Mucosa of rectum (tissue), 2 donors: ENCODE results near the gene ALDH1A1.

Experiments used
- H3K27ac ChIP-seq, 2 donors: one replicate each; pipeline ENCODE4 v1.7.0; 2013; ENCODE audit warnings: inconsistent platforms in 2 of 2, low read depth in 2 of 2, low read length in 2 of 2
- H3K27me3 ChIP-seq, 2 donors: one replicate each; pipeline ENCODE4 v1.7.0; 2013; ENCODE audit warnings: low read length in 2 of 2; ENCODE audit not compliant: control insufficient read depth in 2 of 2, insufficient read depth in 2 of 2
- H3K36me3 ChIP-seq, 2 donors: one replicate each; pipeline ENCODE4 v1.7.0; 2013; ENCODE audit warnings: low read length in 2 of 2; ENCODE audit not compliant: control insufficient read depth in 2 of 2, insufficient read depth in 2 of 2
- H3K4me1 ChIP-seq, 2 donors: one replicate each; pipeline ENCODE4 v1.7.0; 2013; ENCODE audit warnings: low read length in 2 of 2, mild to moderate bottlenecking in 1 of 2; ENCODE audit not compliant: control insufficient read depth in 2 of 2, insufficient read depth in 2 of 2
- H3K4me3 ChIP-seq, 2 donors: one replicate each; pipeline ENCODE4 v1.7.0; 2013; ENCODE audit warnings: low read length in 2 of 2
- H3K9ac ChIP-seq, 2 donors: one replicate each; pipeline ENCODE4 v1.7.0; 2013; ENCODE audit warnings: low read length in 2 of 2, low read depth in 1 of 2, mild to moderate bottlenecking in 1 of 2
- H3K9me3 ChIP-seq, 2 donors: one replicate each; pipeline ENCODE4 v1.7.0; 2013; ENCODE audit warnings: low read length in 2 of 2; ENCODE audit not compliant: control insufficient read depth in 2 of 2
- donor health status: healthy.
- donor health status: Normal muscosa, but diverticular disease.

The ALDH1A1 gene

GRCh38 chr9:72911816-72912215, 41.0 kb downstream of the ALDH1A1 start:
- Histone ChIP-seq H3K36me3 (peaks cover 3 to 15% of the 10 kb centered on the region in 2 donors), H3K27ac (no peak overlapping the region), H3K27me3 (no peaks in the 10 kb centered on the region), H3K4me1 (no peaks in the 10 kb centered on the region), H3K9ac (no peak overlapping the region), H3K4me3 (no peak overlapping the region), H3K9me3 (no peaks in the 10 kb centered on the region)

- peaks cover 3 to 10% of the 10 kb centered on the region in 2 donors for H3K36me3 ChIP-seq
- no peaks in the 10 kb centered on the region for H3K4me1 ChIP-seq
- H3K4me3 ChIP-seq, result no peak overlapping the region
- H3K27ac ChIP-seq, result no peak overlapping the region
- no peaks in the 10 kb centered on the region for H3K9me3 ChIP-seq
- H3K9ac ChIP-seq, result no peak overlapping the region
- H3K27me3 ChIP-seq, result no peaks in the 10 kb centered on the region
These were observed 41.5 kb downstream of the ALDH1A1 start for GRCh38 chr9:72911247-72911775.

GRCh38 chr9:72909428-72909827, 43.4 kb downstream of the ALDH1A1 start:
- H3K27ac ChIP-seq, result no peak overlapping the region
- H3K9ac ChIP-seq, result no peak overlapping the region
- peaks cover 0 to 2% of the 10 kb centered on the region in 2 donors for H3K36me3 ChIP-seq
- H3K4me3 ChIP-seq, result no peak overlapping the region
- H3K9me3 ChIP-seq, result no peaks in the 10 kb centered on the region
- H3K27me3 ChIP-seq, result no peaks in the 10 kb centered on the region
- H3K4me1 ChIP-seq, result no peaks in the 10 kb centered on the region

GRCh38 chr9:72907421-72907820, 45.4 kb downstream of the ALDH1A1 start:
- no peaks in the 10 kb centered on the region for H3K4me1 ChIP-seq
- H3K27me3 ChIP-seq, result no peaks in the 10 kb centered on the region
- H3K9me3 ChIP-seq, result no peaks in the 10 kb centered on the region
- no peak overlapping the region for H3K27ac ChIP-seq
- no peak overlapping the region for H3K4me3 ChIP-seq
- peaks cover 0 to 14% of the 10 kb centered on the region in 2 donors for H3K36me3 ChIP-seq
- H3K9ac ChIP-seq, result no peak overlapping the region

DNA sequence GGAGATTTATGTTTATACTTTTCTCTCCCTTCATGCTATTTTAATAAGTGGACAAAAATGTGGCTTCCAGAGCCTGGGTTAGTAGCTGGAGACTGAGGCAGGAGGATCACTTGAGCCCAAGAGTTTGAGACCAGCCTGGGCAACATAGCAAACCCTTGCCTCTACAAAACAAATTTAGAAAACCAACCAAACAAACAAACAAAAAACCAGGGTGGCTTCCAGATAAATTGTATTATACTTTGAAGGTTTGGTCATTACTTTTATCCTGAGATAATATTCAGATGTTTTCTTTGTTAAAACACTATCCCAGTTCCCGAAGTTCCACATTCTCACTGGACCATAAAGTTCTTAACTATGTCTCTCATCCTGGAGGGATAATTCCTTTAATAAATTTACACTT, 46.0 kb downstream of the ALDH1A1 start:
- Histone ChIP-seq H3K4me3 (no peak overlapping the region), H3K27ac (no peak overlapping the region), H3K27me3 (no peaks in the 10 kb centered on the region), H3K9me3 (no peaks in the 10 kb centered on the region), H3K36me3 (peaks cover 0 to 14% of the 10 kb centered on the region in 2 donors), H3K9ac (no peak overlapping the region), H3K4me1 (no peaks in the 10 kb centered on the region)

DNA sequence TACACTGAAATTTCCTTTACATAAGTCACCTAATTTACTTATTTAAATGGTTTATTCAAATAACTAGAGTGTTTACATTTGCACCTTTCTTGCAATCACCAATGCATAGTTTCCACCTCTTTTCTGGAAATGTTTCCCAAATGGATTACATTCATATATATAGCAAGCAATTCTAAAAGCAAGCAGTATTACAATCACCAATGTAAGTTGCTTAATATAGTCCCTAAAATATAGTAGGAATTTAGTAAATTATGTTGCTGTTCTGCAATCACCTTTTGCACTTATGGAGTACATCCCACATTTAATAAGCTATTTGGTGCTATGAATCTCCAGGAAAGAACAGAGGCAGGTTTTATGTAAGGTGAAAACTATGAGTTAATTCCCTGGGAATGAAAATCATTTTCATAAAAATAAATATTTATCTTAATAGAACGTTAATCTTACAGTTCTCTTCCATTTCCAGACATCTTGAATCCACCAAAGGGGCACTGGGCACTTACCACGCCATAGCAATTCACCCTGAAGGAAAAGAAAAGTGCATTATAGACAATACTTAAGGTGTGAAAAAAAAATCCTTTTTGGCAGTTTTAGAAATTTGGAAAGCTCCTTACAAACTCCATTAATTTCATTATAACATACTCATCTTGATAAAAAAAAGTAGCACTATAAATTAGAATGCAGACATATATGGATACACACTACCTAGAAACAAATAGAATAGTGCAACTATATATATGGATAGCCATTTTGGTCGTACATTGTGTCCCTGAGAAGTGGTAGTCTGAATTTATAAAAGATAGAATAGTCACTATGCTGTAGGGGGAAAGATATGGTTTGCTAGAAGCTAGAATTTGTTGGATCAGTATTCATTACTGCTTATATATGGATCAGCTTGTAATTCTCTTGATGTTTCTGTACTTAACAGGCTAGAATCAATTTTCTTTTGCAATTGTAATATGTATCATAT, 47.1 kb downstream of the ALDH1A1 start:
- no peak overlapping the region for H3K27ac ChIP-seq
- H3K4me1 ChIP-seq, result no peaks in the 10 kb centered on the region
- no peaks in the 10 kb centered on the region for H3K9me3 ChIP-seq
- no peak overlapping the region for H3K9ac ChIP-seq
- H3K36me3 ChIP-seq, result peaks cover 0 to 12% of the 10 kb centered on the region in 2 donors
- no peak overlapping the region for H3K4me3 ChIP-seq
- H3K27me3 ChIP-seq, result no peaks in the 10 kb centered on the region

- Histone ChIP-seq H3K4me1 (no peaks in the 10 kb centered on the region), H3K27me3 (no peaks in the 10 kb centered on the region), H3K9ac (no peak overlapping the region), H3K27ac (no peak overlapping the region), H3K4me3 (no peak overlapping the region), H3K9me3 (no peaks in the 10 kb centered on the region), H3K36me3 (peaks cover 0 to 12% of the 10 kb centered on the region in 2 donors)
These were observed 48.4 kb downstream of the ALDH1A1 start for GRCh38 chr9:72904267-72905093.

GRCh38 chr9:72903103-72903502, 49.8 kb downstream of the ALDH1A1 start:
- peaks cover 0 to 12% of the 10 kb centered on the region in 2 donors for H3K36me3 ChIP-seq
- no peaks in the 10 kb centered on the region for H3K9me3 ChIP-seq
- H3K27me3 ChIP-seq, result no peaks in the 10 kb centered on the region
- no peak overlapping the region for H3K4me3 ChIP-seq
- no peaks in the 10 kb centered on the region for H3K4me1 ChIP-seq
- H3K9ac ChIP-seq, result no peak overlapping the region
- H3K27ac ChIP-seq, result no peak overlapping the region

DNA sequence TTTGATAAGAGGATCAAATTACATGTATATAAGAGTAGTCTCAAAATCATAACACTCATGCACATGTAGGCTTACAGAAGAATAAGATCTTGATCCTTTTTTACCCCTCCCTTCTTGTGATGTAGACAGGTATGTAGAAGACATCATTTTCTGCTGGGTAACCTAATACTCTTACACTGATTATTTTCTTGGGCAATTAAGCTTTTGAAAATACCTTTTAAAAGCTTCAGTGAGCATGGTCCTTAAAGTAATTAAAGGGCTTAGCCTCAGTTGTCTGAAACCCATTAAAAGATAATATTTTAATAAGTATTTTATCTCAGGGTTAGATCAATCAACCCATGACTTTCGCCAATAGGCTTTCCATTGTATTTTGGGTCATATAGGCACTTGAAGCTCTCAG, 50.6 kb downstream of the ALDH1A1 start:
- peaks cover 0 to 12% of the 10 kb centered on the region in 2 donors for H3K36me3 ChIP-seq
- no peak overlapping the region for H3K4me3 ChIP-seq
- no peak overlapping the region for H3K27ac ChIP-seq
- H3K9ac ChIP-seq, result no peak overlapping the region
- no peaks in the 10 kb centered on the region for H3K9me3 ChIP-seq
- H3K4me1 ChIP-seq, result no peaks in the 10 kb centered on the region
- H3K27me3 ChIP-seq, result no peaks in the 10 kb centered on the region
